GM18511 (cell line): ENCODE data around the gene CRIP3.

ENCODE experiments used
- ATAC-seq: cut with Tn5 transposase; IDR thresholded peaks from one replicate; pipeline ENCODE4 v1.9.1; 2021; ENCODE audit warnings: mild to moderate bottlenecking, moderate library complexity; ENCODE audit not compliant: unreplicated experiment

The CRIP3 gene

GRCh38 chr6:43274916-43275597, 33.6 kb downstream of the CRIP3 start:
- no peak for ATAC-seq

- no peak for ATAC-seq
Observed at GRCh38 chr6:43274127-43274915, 34.3 kb downstream of the CRIP3 start.

- ATAC-seq, result no peak
Observed at GRCh38 chr6:43273707-43274106, 34.9 kb downstream of the CRIP3 start.

GRCh38 chr6:43271944-43272343, 36.7 kb downstream of the CRIP3 start:
- no peak for ATAC-seq

GRCh38 chr6:43271103-43271815, 37.4 kb downstream of the CRIP3 start:
- peak; percentile 37 for ATAC-seq

GRCh38 chr6:43269273-43270007, 39.2 kb downstream of the CRIP3 start:
- ATAC-seq, result no peak

- ATAC-seq, result no peak
Observed at GRCh38 chr6:43268782-43269272, 39.8 kb downstream of the CRIP3 start.

GRCh38 chr6:43268355-43268700, 40.3 kb downstream of the CRIP3 start:
- no peak for ATAC-seq

GRCh38 chr6:43267619-43268354, 40.8 kb downstream of the CRIP3 start:
- ATAC-seq, result no peak

- no peak for ATAC-seq
Observed at GRCh38 chr6:43265564-43265963, 43.1 kb downstream of the CRIP3 start.

GRCh38 chr6:43264599-43265145, 44.0 kb downstream of the CRIP3 start:
- ATAC-seq, result no peak

GRCh38 chr6:43263314-43264178, 45.1 kb downstream of the CRIP3 start:
- ATAC-seq, result no peak

GRCh38 chr6:43262780-43263313, 45.8 kb downstream of the CRIP3 start:
- ATAC-seq, result no peak

- no peak for ATAC-seq
Observed at GRCh38 chr6:43262000-43262779, 46.4 kb downstream of the CRIP3 start.

GRCh38 chr6:43261198-43261597, 47.4 kb downstream of the CRIP3 start:
- no peak for ATAC-seq

- ATAC-seq, result no peak
Observed at GRCh38 chr6:43260791-43261190, 47.8 kb downstream of the CRIP3 start.

- no peak for ATAC-seq
Observed at GRCh38 chr6:43258807-43259686, 49.6 kb downstream of the CRIP3 start.
